Measurements from ENCODE around the gene PEAK1. TPM values are rescaled to one million over a fixed set of nuclear protein-coding genes. Genes with fewer than 3 reads are reported as not detected.
A peak's percentile ranks its signal among the peaks of the same experiment; 100 is the strongest.

PEAK1 gene
- total and polyA plus RNA-seq, 3 experiments from 2014 or later = 2.2 to 26.3 (median 25.1) TPM

- Mint-ChIP-seq H3K4me1 (peaks cover 0 to 4% (median 2%) of the 10 kb centered on the region in 3 donors), H3K27me3 (no peaks in the 10 kb centered on the region), H3K27ac (no peak overlapping the region), H3K9me3 (peaks cover 23 to 29% (median 25%) of the 10 kb centered on the region in 5 donors), H3K4me3 (no peak overlapping the region), H3K36me3 (peaks cover 2 to 34% (median 3%) of the 10 kb centered on the region in 3 donors)
- no peak overlapping the region for H3K27ac ChIP-seq (ENCODE audit: low read depth, low read length)
- no peaks in the 10 kb centered on the region for H3K4me1 ChIP-seq (ENCODE audit: insufficient read depth, low read length)
- no peaks in the 10 kb centered on the region for H3K36me3 ChIP-seq (ENCODE audit: insufficient read depth, low read length)
- ChIA-PET CTCF (no interaction called here), POLR2A (no interaction called here)
- DNase-seq = peak in 1 of 5 donors; percentile 45
- no peak overlapping the region for H3K4me3 ChIP-seq (ENCODE audit: low read length)
- peaks cover 6% of the 10 kb centered on the region for H3K9me3 ChIP-seq (ENCODE audit: low read length)
- no peaks in the 10 kb centered on the region for H3K27me3 ChIP-seq (ENCODE audit: insufficient read depth, low read length, poor library complexity, severe bottlenecking)
Measured at GRCh38 chr15:77392762-77393470, 27.0 kb downstream of the PEAK1 start.

- no peaks in the 10 kb centered on the region for H3K27me3 ChIP-seq (ENCODE audit: insufficient read depth, low read length, poor library complexity, severe bottlenecking)
- CTCF ChIA-PET = no interaction called here
- POLR2A ChIA-PET = no interaction called here
- no peak for DNase-seq
- peaks cover 17 to 23% (median 21%) of the 10 kb centered on the region in 5 donors for H3K9me3 Mint-ChIP-seq
- peaks cover 2 to 24% (median 3%) of the 10 kb centered on the region in 3 donors for H3K36me3 Mint-ChIP-seq
- peaks cover 0 to 4% (median 2%) of the 10 kb centered on the region in 3 donors for H3K4me1 Mint-ChIP-seq
- H3K4me1 ChIP-seq (ENCODE audit: insufficient read depth, low read length) = no peaks in the 10 kb centered on the region
- no peaks in the 10 kb centered on the region for H3K27me3 Mint-ChIP-seq
- peaks cover 6% of the 10 kb centered on the region for H3K9me3 ChIP-seq (ENCODE audit: low read length)
- no peaks in the 10 kb centered on the region for H3K36me3 ChIP-seq (ENCODE audit: insufficient read depth, low read length)
- no peak overlapping the region for H3K4me3 Mint-ChIP-seq
- H3K4me3 ChIP-seq (ENCODE audit: low read length) = no peak overlapping the region
- no peak overlapping the region for H3K27ac Mint-ChIP-seq
- no peak overlapping the region for H3K27ac ChIP-seq (ENCODE audit: low read depth, low read length)
Measured at GRCh38 chr15:77391372-77391951, 28.4 kb downstream of the PEAK1 start.

- Histone ChIP-seq H3K27ac (ENCODE audit: low read depth, low read length) (no peak overlapping the region), H3K36me3 (ENCODE audit: insufficient read depth, low read length) (no peaks in the 10 kb centered on the region), H3K4me3 (ENCODE audit: low read length) (no peak overlapping the region), H3K27me3 (ENCODE audit: insufficient read depth, low read length, poor library complexity, severe bottlenecking) (no peaks in the 10 kb centered on the region), H3K4me1 (ENCODE audit: insufficient read depth, low read length) (no peaks in the 10 kb centered on the region), H3K9me3 (ENCODE audit: low read length) (no peaks in the 10 kb centered on the region)
- ChIA-PET POLR2A (no interaction called here), CTCF (no interaction called here)
- Mint-ChIP-seq H3K4me3 (no peak overlapping the region), H3K4me1 (peaks cover 9 to 19% (median 19%) of the 10 kb centered on the region in 3 donors), H3K9me3 (no peaks in the 10 kb centered on the region), H3K27me3 (no peaks in the 10 kb centered on the region), H3K36me3 (no peaks in the 10 kb centered on the region), H3K27ac (peak overlapping the region in 1 of 8 donors; percentile 47)
- no peak for DNase-seq
Measured at GRCh38 chr15:77387365-77388105, 32.4 kb downstream of the PEAK1 start.

GRCh38 chr15:77386626-77387025 lies 33.3 kb downstream of the PEAK1 start:
- POLR2A ChIA-PET = no interaction called here

GRCh38 chr15:77384589-77385359 lies 35.1 kb downstream of the PEAK1 start:
- no peak overlapping the region for H3K27ac ChIP-seq (ENCODE audit: low read depth, low read length)
- no peaks in the 10 kb centered on the region for H3K36me3 ChIP-seq (ENCODE audit: insufficient read depth, low read length)
- Mint-ChIP-seq H3K4me1 (peaks cover 8 to 19% (median 17%) of the 10 kb centered on the region in 3 donors), H3K9me3 (no peaks in the 10 kb centered on the region), H3K4me3 (no peak overlapping the region), H3K27me3 (no peaks in the 10 kb centered on the region), H3K27ac (no peak overlapping the region), H3K36me3 (no peaks in the 10 kb centered on the region)
- no peak for DNase-seq
- no peaks in the 10 kb centered on the region for H3K9me3 ChIP-seq (ENCODE audit: low read length)
- ChIA-PET POLR2A (no interaction called here), CTCF (no interaction called here)
- H3K27me3 ChIP-seq (ENCODE audit: insufficient read depth, low read length, poor library complexity, severe bottlenecking) = no peaks in the 10 kb centered on the region
- no peaks in the 10 kb centered on the region for H3K4me1 ChIP-seq (ENCODE audit: insufficient read depth, low read length)
- H3K4me3 ChIP-seq (ENCODE audit: low read length) = no peak overlapping the region

More at GRCh38 chr15:77386626-77387025, 33.3 kb downstream of the PEAK1 start:
- DNase-seq = no peak
- Mint-ChIP-seq H3K36me3 (no peaks in the 10 kb centered on the region), H3K27me3 (no peaks in the 10 kb centered on the region), H3K9me3 (no peaks in the 10 kb centered on the region), H3K4me3 (no peak overlapping the region), H3K27ac (no peak overlapping the region), H3K4me1 (peaks cover 8 to 19% (median 19%) of the 10 kb centered on the region in 3 donors)
- no peaks in the 10 kb centered on the region for H3K36me3 ChIP-seq (ENCODE audit: insufficient read depth, low read length)
- no peak overlapping the region for H3K27ac ChIP-seq (ENCODE audit: low read depth, low read length)
- no peaks in the 10 kb centered on the region for H3K9me3 ChIP-seq (ENCODE audit: low read length)
- H3K4me3 ChIP-seq (ENCODE audit: low read length) = no peak overlapping the region
- H3K4me1 ChIP-seq (ENCODE audit: insufficient read depth, low read length) = no peaks in the 10 kb centered on the region
- H3K27me3 ChIP-seq (ENCODE audit: insufficient read depth, low read length, poor library complexity, severe bottlenecking) = no peaks in the 10 kb centered on the region
- CTCF ChIA-PET = no interaction called here

- H3K36me3 ChIP-seq (ENCODE audit: insufficient read depth, low read length) = no peaks in the 10 kb centered on the region
- DNase-seq = no peak
- no peak overlapping the region for H3K4me3 ChIP-seq (ENCODE audit: low read length)
- Mint-ChIP-seq H3K27me3 (no peaks in the 10 kb centered on the region), H3K4me1 (peaks cover 8 to 19% (median 17%) of the 10 kb centered on the region in 3 donors), H3K9me3 (no peaks in the 10 kb centered on the region), H3K4me3 (no peak overlapping the region), H3K36me3 (no peaks in the 10 kb centered on the region), H3K27ac (no peak overlapping the region)
- H3K27me3 ChIP-seq (ENCODE audit: insufficient read depth, low read length, poor library complexity, severe bottlenecking) = no peaks in the 10 kb centered on the region
- no peaks in the 10 kb centered on the region for H3K4me1 ChIP-seq (ENCODE audit: insufficient read depth, low read length)
- no peaks in the 10 kb centered on the region for H3K9me3 ChIP-seq (ENCODE audit: low read length)
- CTCF ChIA-PET = no interaction called here
- POLR2A ChIA-PET = no interaction called here
- no peak overlapping the region for H3K27ac ChIP-seq (ENCODE audit: low read depth, low read length)
Measured at GRCh38 chr15:77384086-77384485, 35.8 kb downstream of the PEAK1 start.

- Mint-ChIP-seq H3K27ac (no peak overlapping the region), H3K4me3 (no peak overlapping the region), H3K9me3 (no peaks in the 10 kb centered on the region), H3K27me3 (no peaks in the 10 kb centered on the region), H3K4me1 (peaks cover 8 to 17% (median 12%) of the 10 kb centered on the region in 3 donors), H3K36me3 (no peaks in the 10 kb centered on the region)
- Histone ChIP-seq H3K4me3 (ENCODE audit: low read length) (no peak overlapping the region), H3K36me3 (ENCODE audit: insufficient read depth, low read length) (no peaks in the 10 kb centered on the region), H3K4me1 (ENCODE audit: insufficient read depth, low read length) (no peaks in the 10 kb centered on the region), H3K27ac (ENCODE audit: low read depth, low read length) (no peak overlapping the region), H3K27me3 (ENCODE audit: insufficient read depth, low read length, poor library complexity, severe bottlenecking) (no peaks in the 10 kb centered on the region), H3K9me3 (ENCODE audit: low read length) (no peaks in the 10 kb centered on the region)
- no peak for DNase-seq
- POLR2A ChIA-PET = no interaction called here
- CTCF ChIA-PET = no interaction called here
Measured at GRCh38 chr15:77380033-77380432, 39.9 kb downstream of the PEAK1 start.

GRCh38 chr15:77376770-77377169 lies 43.1 kb downstream of the PEAK1 start:
- H3K4me1 Mint-ChIP-seq = peaks cover 0 to 5% (median 0%) of the 10 kb centered on the region in 3 donors
- no peak for DNase-seq
- no peaks in the 10 kb centered on the region for H3K36me3 Mint-ChIP-seq
- Histone ChIP-seq H3K9me3 (ENCODE audit: low read length) (no peaks in the 10 kb centered on the region), H3K27ac (ENCODE audit: low read depth, low read length) (no peak overlapping the region), H3K36me3 (ENCODE audit: insufficient read depth, low read length) (no peaks in the 10 kb centered on the region), H3K4me3 (ENCODE audit: low read length) (no peak overlapping the region), H3K4me1 (ENCODE audit: insufficient read depth, low read length) (no peaks in the 10 kb centered on the region), H3K27me3 (ENCODE audit: insufficient read depth, low read length, poor library complexity, severe bottlenecking) (no peaks in the 10 kb centered on the region)
- POLR2A ChIA-PET = no interaction called here
- no peak overlapping the region for H3K4me3 Mint-ChIP-seq
- peaks cover 0 to 2% of the 10 kb centered on the region in 2 donors for H3K27me3 Mint-ChIP-seq
- H3K9me3 Mint-ChIP-seq = no peaks in the 10 kb centered on the region
- CTCF ChIA-PET = no interaction called here
- H3K27ac Mint-ChIP-seq = no peak overlapping the region
